K562 (cell line): Measurements from ENCODE around the gene EPM2A. TPM values are rescaled to one million over a fixed set of nuclear protein-coding genes. Genes with fewer than 3 reads are reported as not detected.

Source experiments
- ATAC-seq: fragments of 200-7000 bp; cut with Tn5 transposase; 3 replicates; pipeline ENCODE4 v1.9.1; 2020; ENCODE audit warnings: moderate library complexity
- BruUV-seq: library from RNA; stranded (reverse); fragments of 400-500 nt; replicated peaks from 2 replicates; lab custom pipeline; 2021; lab: Mats Ljungman, UMichigan
- CTCF ChIA-PET: fragments of 300-600 bp; formaldehyde crosslinking; extraction: SDS; loops from one replicate; lab custom pipeline; 2021; ENCODE audit warnings: low intra/inter-chr PET ratio; lab: Yijun Ruan, JAX
- POLR2A ChIA-PET: fragments of 300-600, 350-650 bp; sonication (Branson Sonifier 250); formaldehyde crosslinking; extraction: SDS; loops from one replicate; lab custom pipeline; 2021; ENCODE audit warnings: antibody characterized with exemption, inconsistent platforms; lab: Yijun Ruan, JAX
- DNase-seq, 4 experiments: peaks; one replicate each; pipeline versions ENCODE4 v3.0.0 to v3.0.0-alpha.2; 2011 to 2018; ENCODE audit warnings: low spot score in 3 of 4, mixed read lengths in 3 of 4; ENCODE audit errors: extremely low read depth in 1 of 4
- FAIRE-seq: peaks from 2 replicates; lab custom pipeline; 2011; peaks lifted over from hg19 to GRCh38; lab: Jason Lieb, UNC
- H2AFZ ChIP-seq: 2 replicates; pipeline ENCODE4 v1.6.0; 2011; ENCODE audit warnings: low read depth, low read length, control low read depth, inconsistent platforms
- H3K27ac ChIP-seq: fragments of 200-600 bp; 3 replicates; pipeline ENCODE4 v1.8.0; 2011; ENCODE audit warnings: low read depth, mild to moderate bottlenecking, control low read depth, inconsistent platforms, low read length, moderate library complexity, mixed read lengths; ENCODE audit errors: extremely low read depth
- H3K27me3 ChIP-seq, 2 experiments: fragments of 300-600 bp in 1 of 2; 2 replicates in 1 of 2; 3 replicates in 1 of 2; pipeline versions ENCODE4 v1.6.0 to v1.8.0; 2011; ENCODE audit warnings: inconsistent platforms in 2 of 2, low read length in 2 of 2, mild to moderate bottlenecking in 1 of 2, mixed read lengths in 1 of 2, moderate library complexity in 1 of 2; ENCODE audit not compliant: control insufficient read depth in 2 of 2, insufficient read depth in 2 of 2
- H3K36me3 ChIP-seq: fragments of 300-600 bp; 3 replicates; pipeline ENCODE4 v1.8.0; 2011; ENCODE audit warnings: mild to moderate bottlenecking, low read length, inconsistent platforms; ENCODE audit not compliant: control insufficient read depth, insufficient read depth
- H3K4me1 ChIP-seq, 2 experiments: fragments of 200-600 bp in 1 of 2; replicated peaks in 1 of 2; 2 replicates in 1 of 2; 3 replicates in 1 of 2; pipeline versions ENCODE4 v1.5.1 to v1.8.0; 2011; ENCODE audit warnings: inconsistent platforms in 2 of 2, low read length in 2 of 2, mild to moderate bottlenecking in 1 of 2, mixed read lengths in 1 of 2, moderate library complexity in 1 of 2; ENCODE audit not compliant: control insufficient read depth in 2 of 2, insufficient read depth in 2 of 2
- H3K4me2 ChIP-seq: 2 replicates; pipeline ENCODE4 v1.6.1; 2011; ENCODE audit warnings: low read length, control low read depth, inconsistent platforms, mixed read lengths; ENCODE audit not compliant: insufficient read depth
- H3K4me3 ChIP-seq: fragments of 200-600 bp; sonication (generic), shearing (Covaris generic); 2 replicates; pipeline ENCODE4 v1.5.1; 2016; ENCODE audit warnings: control low read depth, inconsistent platforms
- H3K79me2 ChIP-seq: fragments of 200-600 bp; 3 replicates; pipeline ENCODE4 v1.8.0; 2011; ENCODE audit warnings: low read length, inconsistent platforms; ENCODE audit not compliant: control insufficient read depth, insufficient read depth
- H3K9ac ChIP-seq, 2 experiments: 2 replicates each; pipeline versions ENCODE4 v1.6.0 to v1.6.1; 2011; ENCODE audit warnings: low read depth in 2 of 2, low read length in 2 of 2, control low read depth in 1 of 2, inconsistent platforms in 1 of 2, mild to moderate bottlenecking in 1 of 2, mixed read lengths in 1 of 2; ENCODE audit not compliant: insufficient read depth in 1 of 2
- H3K9me1 ChIP-seq: one replicate; pipeline ENCODE4 v1.6.0; 2011; ENCODE audit warnings: inconsistent platforms, mild to moderate bottlenecking, low read length, moderate library complexity; ENCODE audit not compliant: control insufficient read depth, insufficient read depth
- H3K9me3 ChIP-seq: replicated peaks from 2 replicates; pipeline ENCODE4 v1.5.1; 2011; ENCODE audit warnings: low read depth, low read length, inconsistent platforms; ENCODE audit not compliant: control insufficient read depth, insufficient read depth
- H4K20me1 ChIP-seq: replicated peaks from 2 replicates; pipeline ENCODE4 v1.6.1; 2011; ENCODE audit warnings: low read length, inconsistent platforms, mixed read lengths; ENCODE audit not compliant: control insufficient read depth, insufficient read depth
- E2F8 ChIP-seq: fragments of 450-650 bp; IDR thresholded peaks from 2 replicates; pipeline ENCODE4 v1.7.1; 2018; ENCODE audit warnings: mild to moderate bottlenecking, low read depth; ENCODE audit not compliant: partially characterized antibody
- GABPA ChIP-seq: fragments of 200-800 bp; sonication (Bioruptor generic); conservative IDR thresholded peaks from 2 replicates; pipeline ENCODE4 v1.6.1; 2016; ENCODE audit warnings: low read depth, missing genetic modification characterization, missing compliant biosample characterization
- MCM7 ChIP-seq, 2 experiments: fragments of 450-650 bp; IDR thresholded peaks; 2 replicates each; pipeline ENCODE4 v1.6.1; 2016 to 2018
- MNT ChIP-seq, 2 experiments: fragments of 450-650 bp; conservative IDR thresholded peaks; 2 replicates each; pipeline ENCODE4 v1.6.1; 2017; ENCODE audit warnings: mild to moderate bottlenecking in 2 of 2, moderate library complexity in 2 of 2
- MTA1 ChIP-seq: fragments of 450-650 bp; IDR thresholded peaks from 2 replicates; pipeline ENCODE4 v1.6.1; 2017; ENCODE audit warnings: borderline replicate concordance
- RUNX1 ChIP-seq: sonication (generic); IDR thresholded peaks from 2 replicates; pipeline ENCODE4 v1.6.1; 2016; ENCODE audit warnings: antibody characterized with exemption, low read depth
- TARDBP ChIP-seq: fragments of 450-650 bp; IDR thresholded peaks from 2 replicates; pipeline ENCODE4 v1.6.1; 2016
- ZNF224 ChIP-seq: sonication (generic); formaldehyde crosslinking; IDR thresholded peaks from 2 replicates; pipeline ENCODE4 v1.8.0; 2022; ENCODE audit warnings: mild to moderate bottlenecking, missing genetic modification reagents
- ZNF511 ChIP-seq: sonication (generic); formaldehyde crosslinking; IDR thresholded peaks from 2 replicates; pipeline ENCODE4 v1.8.0; 2022; ENCODE audit warnings: mild to moderate bottlenecking, missing genetic modification reagents
- ZNF583 ChIP-seq: fragments of 250-450 bp; sonication (Bioruptor Pico); IDR thresholded peaks from 2 replicates; pipeline ENCODE4 v1.4.0; 2020
- ZNF785 ChIP-seq: fragments of 250-450 bp; sonication (Bioruptor Pico); IDR thresholded peaks from 2 replicates; pipeline ENCODE4 v1.4.0; 2020; ENCODE audit warnings: mild to moderate bottlenecking
- WGBS: fragments of 100-300 bp; shearing (Covaris generic); methylation state at CpG from one replicate; pipeline ENCODE4 v1.1.6; 2016; ENCODE audit warnings: low coverage, mixed read lengths; ENCODE audit not compliant: insufficient coverage; ENCODE audit errors: missing lambda C conversion rate; 5-methylcytosine and 5-hydroxymethylcytosine counted together
- in situ Hi-C: fragments of 300-500 bp; cut with MboI; formaldehyde crosslinking; loops from 4 replicates; pipeline ENCODE4 v1.15.0; 2018; ENCODE audit warnings: inconsistent platforms, mixed read lengths
- intact Hi-C: fragments of 100-400 bp; cut with micrococcal nuclease; formaldehyde crosslinking; loops from 2 replicates; pipeline ENCODE4 v1.14.2; 2022
- polyA plus RNA-seq, 8 experiments: library from polyadenylated mRNA; depleted of rRNA in 4 of 8; stranded (reverse) in 5 of 8; unstranded in 3 of 8; fragments of >200 nt; fragmentation: Nextera tagmentation in 2 of 8; fragmentation: Illumina TruSeq in 1 of 8; extraction: Ambion mirVana in 2 of 8; extraction: Trizol in 1 of 8; gene quantifications; 2 replicates each; pipeline versions ENCODE4 v1.2.1 to v1.2.3, GENCODE V29; 2011 to 2014; ENCODE audit warnings: inconsistent platforms in 1 of 8, missing spikeins in 1 of 8
- total RNA-seq, 7 experiments: library from RNA; depleted of rRNA in 6 of 7; stranded (reverse); fragments of >200 nt in 6 of 7; fragmentation: Illumina TruSeq in 2 of 7; extraction: Trizol in 2 of 7; gene quantifications; 2 replicates each; pipeline versions ENCODE4 v1.2.1 to v1.2.3, GENCODE V29; 2011 to 2021; ENCODE audit warnings: low replicate concordance in 1 of 7
- TF ChIP-seq, protein P1 (sequence below), 2 experiments: fragments of 450-650 bp in 1 of 2; sonication (generic) in 1 of 2; formaldehyde crosslinking in 1 of 2; IDR thresholded peaks in 1 of 2; conservative IDR thresholded peaks in 1 of 2; 2 replicates each; pipeline versions ENCODE4 v1.6.1 to v1.8.1; 2016 to 2023; ENCODE audit warnings: mild to moderate bottlenecking in 2 of 2, moderate library complexity in 2 of 2, inconsistent platforms in 1 of 2, missing genetic modification reagents in 1 of 2
- TF ChIP-seq, protein P2 (sequence below): fragments of 250-450 bp; sonication (Bioruptor Pico); IDR thresholded peaks from 2 replicates; pipeline ENCODE4 v1.8.0; 2022; ENCODE audit warnings: moderate library complexity, mild to moderate bottlenecking, inconsistent platforms

Gene EPM2A
- total and polyA plus RNA-seq, 9 of the 15 experiments (the other 6 are each of a cell fraction or from before 2014, with no cell fraction given) = 0.35 to 5.3 (median 2.5) TPM

DNA sequence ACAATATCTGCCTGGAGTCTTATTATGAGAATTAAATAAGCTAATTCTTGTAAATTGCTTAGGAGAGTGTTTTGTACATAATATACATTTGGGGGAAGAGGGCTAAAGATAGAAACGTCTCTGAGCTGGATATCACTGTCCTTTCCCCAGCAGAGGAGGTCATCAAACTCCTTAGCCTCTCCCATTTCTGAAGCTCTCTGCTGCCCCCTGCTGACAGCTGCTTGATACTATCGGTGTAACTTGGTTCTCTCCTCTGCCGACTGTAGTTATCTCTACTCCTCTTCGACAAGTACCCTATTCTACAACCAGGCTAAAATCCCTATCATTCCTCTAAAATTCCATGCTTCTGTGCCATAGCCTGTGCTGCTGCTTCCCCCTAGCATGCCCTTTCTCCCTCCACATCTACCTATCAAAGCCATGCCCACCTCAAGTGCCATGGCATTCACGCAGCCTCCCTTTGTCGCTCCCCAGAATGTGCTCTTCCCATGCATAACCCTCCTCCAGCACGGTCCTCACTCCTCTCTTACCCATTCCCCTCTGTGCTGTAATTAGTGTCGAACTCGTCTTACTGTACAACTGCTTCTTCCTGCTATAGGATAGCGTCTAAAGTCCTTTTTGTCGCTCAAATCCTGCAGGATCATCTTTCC is 101.2 kb downstream of the EPM2A start (continued):
- TF ChIP-seq ZNF511 (CRISPR knock-in tag) (no peak), GABPA (tag) (no peak), RUNX1 (no peak), MNT (conservative IDR thresholded peaks at IDR 0.05) (no peak)

- Histone ChIP-seq H3K4me3 (no peak overlapping the region), H3K4me1 (no peaks in the 10 kb centered on the region), H3K9me1 (no peaks in the 10 kb centered on the region), H3K9me3 (no peaks in the 10 kb centered on the region), H3K36me3 (no peaks in the 10 kb centered on the region), H3K27ac (no peak overlapping the region), H3K4me2 (no peak overlapping the region), H2AFZ (no peak overlapping the region), H4K20me1 (no peaks in the 10 kb centered on the region), H3K79me2 (no peaks in the 10 kb centered on the region), H3K27me3 (no peaks in the 10 kb centered on the region; a peak in 1 of 5 replicates), H3K9ac (no peak overlapping the region)
- in situ Hi-C loops = loop anchor here (25.0 kb wide), 1 partner anchor 1046 kb away; no protein-coding TSS in a partner anchor
- 0% methylated on average over 6 of the region's 6 CpGs for WGBS
- DNase-seq = no peak
- intact Hi-C loops = loop anchor here (5.0 kb wide), 1 partner anchor 1526 kb away; no protein-coding TSS in a partner anchor
- ChIA-PET CTCF (interaction anchor here (1.0 kb wide), 1 partner anchor 1528 kb away, joined by 4 read pairs; no protein-coding TSS in a partner anchor), POLR2A (no interaction called here)
- no peak for FAIRE-seq
- ATAC-seq = no peak
- BruUV-seq = no TSS peak
- no peak for TF ChIP-seq ZNF785 (CRISPR knock-in tag)
- TF ChIP-seq, protein P1, sequence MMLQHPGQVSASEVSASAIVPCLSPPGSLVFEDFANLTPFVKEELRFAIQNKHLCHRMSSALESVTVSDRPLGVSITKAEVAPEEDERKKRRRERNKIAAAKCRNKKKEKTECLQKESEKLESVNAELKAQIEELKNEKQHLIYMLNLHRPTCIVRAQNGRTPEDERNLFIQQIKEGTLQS (IDR thresholded peaks at IDR 0.05) = no peak
- TF ChIP-seq, protein P1 (CRISPR knock-in tag; conservative IDR thresholded peaks at IDR 0.05) = no peak
- no peak for TF ChIP-seq TARDBP
- no peak for TF ChIP-seq ZNF224 (CRISPR knock-in tag)
- no peak for TF ChIP-seq E2F8
- no peak for TF ChIP-seq MTA1
- TF ChIP-seq MCM7 (IDR thresholded peaks at IDR 0.05) = no peak
- TF ChIP-seq ZNF583 (CRISPR knock-in tag) = no peak
- TF ChIP-seq, protein P2, sequence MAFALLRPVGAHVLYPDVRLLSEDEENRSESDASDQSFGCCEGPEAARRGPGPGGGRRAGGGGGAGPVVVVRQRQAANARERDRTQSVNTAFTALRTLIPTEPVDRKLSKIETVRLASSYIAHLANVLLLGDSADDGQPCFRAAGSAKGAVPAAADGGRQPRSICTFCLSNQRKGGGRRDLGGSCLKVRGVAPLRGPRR = no peak
These were observed 102.3 kb downstream of the EPM2A start for GRCh38 chr6:145632971-145633370.
